HG03558 (cell line): Measurements from ENCODE around the gene PRMT7.

Experiments
- ATAC-seq: cut with Tn5 transposase; IDR thresholded peaks from one replicate; pipeline ENCODE4 v1.9.1; 2021; ENCODE audit warnings: moderate number of reproducible peaks; ENCODE audit not compliant: unreplicated experiment; ENCODE audit errors: extremely low read depth

PRMT7 gene

GRCh38 chr16:68387301-68387700 lies 76.5 kb downstream of the PRMT7 start:
- no peak for ATAC-seq

GRCh38 chr16:68388124-68388523 lies 77.3 kb downstream of the PRMT7 start:
- ATAC-seq: no peak

GRCh38 chr16:68389006-68389405 lies 78.2 kb downstream of the PRMT7 start:
- ATAC-seq: no peak

GRCh38 chr16:68389750-68390371 lies 79.0 kb downstream of the PRMT7 start:
- ATAC-seq: no peak

- no peak for ATAC-seq
These were observed 82.5 kb downstream of the PRMT7 start for GRCh38 chr16:68393333-68393732.

GRCh38 chr16:68395167-68395786 lies 84.5 kb downstream of the PRMT7 start:
- no peak for ATAC-seq

- no peak for ATAC-seq
These were observed 85.0 kb downstream of the PRMT7 start for GRCh38 chr16:68395815-68396214.

- ATAC-seq: no peak
These were observed 85.7 kb downstream of the PRMT7 start for GRCh38 chr16:68396481-68396880.

- no peak for ATAC-seq
These were observed 86.9 kb downstream of the PRMT7 start for GRCh38 chr16:68397710-68398201.

GRCh38 chr16:68399456-68399855 lies 88.6 kb downstream of the PRMT7 start:
- ATAC-seq: no peak

- ATAC-seq: no peak
These were observed 89.5 kb downstream of the PRMT7 start for GRCh38 chr16:68400083-68400923.

- ATAC-seq: no peak
These were observed 90.2 kb downstream of the PRMT7 start for GRCh38 chr16:68400924-68401460.

- ATAC-seq: no peak
These were observed 91.3 kb downstream of the PRMT7 start for GRCh38 chr16:68401871-68402747.

- no peak for ATAC-seq
These were observed 91.9 kb downstream of the PRMT7 start for GRCh38 chr16:68402748-68403040.

- ATAC-seq: no peak
These were observed 92.4 kb downstream of the PRMT7 start for GRCh38 chr16:68403177-68403576.

GRCh38 chr16:68403704-68404103 lies 92.9 kb downstream of the PRMT7 start:
- ATAC-seq: no peak

- no peak for ATAC-seq
These were observed 94.0 kb downstream of the PRMT7 start for GRCh38 chr16:68404736-68405345.

GRCh38 chr16:68406458-68407152 lies 95.8 kb downstream of the PRMT7 start:
- no peak for ATAC-seq
